VCaP (cell line): Measurements from ENCODE around the gene AGPAT4.
A peak's percentile ranks its signal among the peaks of the same experiment; 100 is the strongest.
"Not testable (repeated sequence)": the region's sequence is repeated elsewhere in the genome, so short reads cannot be mapped to it uniquely, and the experiment has no call there.

Experiments
- H3K27ac ChIP-seq: fragments of 450-650 bp; 2 replicates; pipeline ENCODE4 v1.5.1; 2017
- TF ChIP-seq, protein P1 (sequence below): fragments of 450-650 bp; conservative IDR thresholded peaks from 2 replicates; pipeline ENCODE4 v1.5.1; 2017; ENCODE audit warnings: mild to moderate bottlenecking, moderate library complexity

Gene AGPAT4

DNA sequence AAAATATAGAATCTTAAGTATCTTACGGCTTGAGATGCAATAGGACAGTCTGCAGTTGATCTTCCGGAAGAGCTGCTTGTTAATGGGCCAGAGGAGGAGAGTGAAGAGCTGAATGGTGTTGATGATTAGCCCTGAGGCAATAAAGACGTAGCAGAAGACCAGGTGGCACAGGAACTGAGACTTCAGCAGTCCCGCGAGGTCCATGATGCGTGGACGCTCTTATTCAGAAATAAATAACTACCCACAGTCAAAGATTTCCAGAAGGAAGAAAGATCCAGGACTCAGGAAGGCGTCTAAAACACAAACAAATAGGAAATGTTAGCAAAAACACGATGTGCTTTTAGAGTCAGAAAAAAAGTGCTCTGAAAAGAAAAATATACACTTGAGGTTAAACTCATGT, 41.9 kb downstream of the AGPAT4 start:
- TF ChIP-seq, protein P1, sequence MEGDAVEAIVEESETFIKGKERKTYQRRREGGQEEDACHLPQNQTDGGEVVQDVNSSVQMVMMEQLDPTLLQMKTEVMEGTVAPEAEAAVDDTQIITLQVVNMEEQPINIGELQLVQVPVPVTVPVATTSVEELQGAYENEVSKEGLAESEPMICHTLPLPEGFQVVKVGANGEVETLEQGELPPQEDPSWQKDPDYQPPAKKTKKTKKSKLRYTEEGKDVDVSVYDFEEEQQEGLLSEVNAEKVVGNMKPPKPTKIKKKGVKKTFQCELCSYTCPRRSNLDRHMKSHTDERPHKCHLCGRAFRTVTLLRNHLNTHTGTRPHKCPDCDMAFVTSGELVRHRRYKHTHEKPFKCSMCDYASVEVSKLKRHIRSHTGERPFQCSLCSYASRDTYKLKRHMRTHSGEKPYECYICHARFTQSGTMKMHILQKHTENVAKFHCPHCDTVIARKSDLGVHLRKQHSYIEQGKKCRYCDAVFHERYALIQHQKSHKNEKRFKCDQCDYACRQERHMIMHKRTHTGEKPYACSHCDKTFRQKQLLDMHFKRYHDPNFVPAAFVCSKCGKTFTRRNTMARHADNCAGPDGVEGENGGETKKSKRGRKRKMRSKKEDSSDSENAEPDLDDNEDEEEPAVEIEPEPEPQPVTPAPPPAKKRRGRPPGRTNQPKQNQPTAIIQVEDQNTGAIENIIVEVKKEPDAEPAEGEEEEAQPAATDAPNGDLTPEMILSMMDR, result no peak
- no peak overlapping the region for H3K27ac ChIP-seq

DNA sequence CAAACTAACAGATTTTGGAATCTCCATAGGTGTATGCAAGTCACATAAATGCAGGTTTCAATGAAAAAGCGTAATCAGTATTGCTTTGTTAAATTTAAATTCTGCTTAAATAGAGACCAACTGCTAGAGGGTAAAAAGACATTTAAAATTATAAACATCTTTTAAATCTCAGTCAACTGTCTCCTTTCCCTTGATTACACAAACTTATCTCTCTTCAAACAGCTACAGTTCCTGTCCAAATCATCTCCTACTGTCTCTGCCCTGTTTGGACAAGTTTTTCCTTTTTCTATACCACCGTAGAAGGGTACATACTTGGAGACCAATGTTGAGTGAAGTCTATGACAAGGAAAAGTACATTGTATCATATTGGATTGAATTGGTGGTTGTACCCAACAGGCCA, 43.5 kb downstream of the AGPAT4 start:
- TF ChIP-seq, protein P1, result no peak
- no peak overlapping the region for H3K27ac ChIP-seq

DNA sequence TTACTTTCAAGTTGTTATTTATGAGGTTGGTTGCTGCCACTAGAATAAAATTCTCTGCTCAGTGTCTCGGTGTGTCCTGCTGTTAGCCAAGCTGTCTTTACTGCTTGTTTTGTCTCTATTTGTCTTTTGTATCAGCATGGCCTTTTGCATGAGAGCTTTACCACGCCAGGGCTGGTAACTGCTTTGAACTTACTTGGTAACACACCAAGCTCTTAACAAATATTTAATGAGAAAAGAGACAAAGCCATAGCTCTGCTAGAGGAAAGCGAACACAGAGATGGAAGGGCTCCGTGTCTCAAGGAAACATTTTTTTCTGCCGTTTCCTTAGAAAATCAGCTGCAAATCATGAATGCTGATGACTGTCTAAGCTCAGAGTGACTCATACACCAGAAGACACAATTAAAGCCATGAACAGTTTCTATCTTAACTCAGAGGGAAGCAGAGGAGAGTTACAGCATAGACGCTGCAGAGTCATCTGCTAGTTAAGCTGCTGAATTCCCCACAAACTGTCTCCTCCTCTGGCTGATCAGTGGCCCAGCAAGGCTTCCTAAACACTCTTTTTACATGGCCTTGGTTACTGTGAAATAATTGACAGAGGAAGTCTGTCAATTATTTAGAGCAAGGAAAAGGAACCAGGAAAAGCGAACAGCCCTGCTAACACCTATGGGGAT, 44.8 kb downstream of the AGPAT4 start:
- TF ChIP-seq, protein P1, result no peak
- peak overlapping the region; percentile 17; the same call in 1 of the 2 replicates for H3K27ac ChIP-seq

DNA sequence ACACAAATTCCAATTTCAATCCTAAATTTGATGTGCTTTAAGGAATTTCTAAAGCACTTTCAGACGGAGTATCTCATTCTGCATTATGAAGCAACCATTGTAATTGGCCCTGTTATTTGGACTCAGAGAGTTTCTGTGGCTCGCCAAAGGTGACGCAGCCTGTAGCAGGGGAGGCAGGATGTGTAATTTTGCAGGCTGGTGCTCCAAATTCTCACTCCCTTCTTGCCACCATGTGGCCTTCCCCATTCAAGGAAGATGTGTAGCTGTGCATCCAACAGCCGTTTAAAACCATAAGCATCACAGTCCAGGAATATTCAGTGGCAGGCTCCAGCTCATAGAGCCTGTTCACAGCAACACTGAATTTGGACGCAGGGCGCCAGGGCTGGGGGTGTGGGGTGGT, 45.8 kb downstream of the AGPAT4 start:
- TF ChIP-seq, protein P1, result no peak
- no peak overlapping the region for H3K27ac ChIP-seq

DNA sequence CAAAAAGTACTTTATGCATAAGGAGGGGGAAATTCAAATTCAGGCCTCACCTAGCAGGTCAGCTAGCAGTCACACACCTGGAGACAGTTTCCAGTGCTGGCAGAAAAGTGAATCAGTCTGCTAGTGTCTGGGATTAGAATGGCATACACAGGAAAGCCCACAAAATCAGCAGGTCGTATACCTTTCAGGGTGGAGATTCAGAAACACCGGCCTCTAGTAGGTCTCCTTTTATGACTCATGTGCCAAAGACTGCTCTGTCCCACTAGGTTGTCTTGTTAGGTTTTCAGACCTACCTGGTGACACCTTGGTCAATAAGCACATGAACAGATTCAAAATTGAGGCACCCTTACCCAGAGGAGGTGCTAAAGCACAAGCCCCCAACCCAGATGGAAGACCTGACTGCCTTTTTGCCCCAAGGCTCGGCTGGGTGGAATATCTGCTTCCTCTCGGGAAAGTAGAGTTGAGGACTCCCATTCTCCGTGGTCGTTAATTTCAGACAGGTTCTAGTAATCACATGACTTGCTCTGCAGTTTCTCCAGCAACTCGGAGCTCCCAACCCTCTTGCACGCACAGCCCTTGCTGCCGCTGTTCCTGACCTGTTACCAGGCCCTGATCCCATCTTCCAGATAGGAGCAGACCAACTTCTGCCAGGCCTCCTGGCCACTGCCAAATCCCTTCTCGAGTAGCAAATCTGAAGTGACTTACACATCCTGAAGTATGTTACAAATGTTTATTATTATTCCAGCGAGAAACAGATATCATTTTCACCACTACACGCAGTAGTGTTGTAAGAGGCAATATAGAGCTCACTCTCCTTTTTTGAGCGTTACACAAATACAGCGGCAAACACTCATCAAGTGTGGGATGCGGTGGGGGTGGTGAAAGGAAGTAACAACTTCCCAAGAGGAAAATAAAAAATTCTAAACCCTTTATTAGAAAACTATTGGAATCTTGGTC, 46.6 kb downstream of the AGPAT4 start:
- TF ChIP-seq, protein P1, result no peak
- H3K27ac ChIP-seq, result no peak overlapping the region

DNA sequence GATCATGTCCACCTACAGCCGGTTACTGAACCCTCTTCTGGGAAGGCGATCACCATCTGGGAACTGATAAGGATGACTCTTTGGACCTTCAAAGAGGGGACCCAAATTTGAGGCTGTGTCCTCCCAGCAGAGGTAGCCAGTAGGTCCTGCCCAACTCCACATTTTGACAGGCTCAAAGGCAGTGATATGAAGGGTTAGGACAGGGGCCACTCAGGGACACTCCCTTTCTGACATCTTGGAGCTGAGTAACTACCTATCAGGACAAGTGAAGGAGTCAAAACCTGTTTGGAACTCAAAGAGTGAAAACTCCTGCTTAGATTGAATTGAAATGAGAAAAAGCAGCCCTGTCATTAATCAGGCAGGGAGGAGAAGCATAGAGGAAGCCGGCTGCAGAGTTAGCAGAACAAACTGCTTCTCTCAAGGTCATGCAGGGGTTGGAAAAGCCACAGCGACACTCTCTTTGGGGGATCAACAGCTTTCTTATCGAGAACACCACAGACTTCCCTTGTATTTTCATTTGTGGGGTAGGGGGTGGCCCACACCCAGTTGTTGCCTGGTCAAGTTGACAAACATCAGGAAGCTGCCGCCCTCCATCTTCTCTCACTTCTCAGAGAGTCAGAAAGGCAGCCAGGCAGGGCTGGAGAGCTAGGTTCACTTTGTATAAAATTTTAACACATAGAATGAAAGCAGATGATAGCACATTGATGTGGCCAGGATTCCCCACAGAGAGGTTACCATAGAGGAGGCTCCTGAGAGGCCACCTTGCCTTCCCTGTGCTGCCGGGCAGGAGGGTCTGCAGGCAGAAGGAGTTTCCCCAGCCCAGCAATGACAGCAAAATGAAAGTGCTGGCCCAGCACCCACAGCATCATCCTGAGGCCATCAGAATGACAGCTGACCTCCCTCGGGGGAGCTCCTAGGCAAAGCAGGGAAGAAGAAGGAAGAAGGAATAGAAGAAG, 47.6 kb downstream of the AGPAT4 start:
- H3K27ac ChIP-seq, result no peak overlapping the region
- TF ChIP-seq, protein P1, result no peak

DNA sequence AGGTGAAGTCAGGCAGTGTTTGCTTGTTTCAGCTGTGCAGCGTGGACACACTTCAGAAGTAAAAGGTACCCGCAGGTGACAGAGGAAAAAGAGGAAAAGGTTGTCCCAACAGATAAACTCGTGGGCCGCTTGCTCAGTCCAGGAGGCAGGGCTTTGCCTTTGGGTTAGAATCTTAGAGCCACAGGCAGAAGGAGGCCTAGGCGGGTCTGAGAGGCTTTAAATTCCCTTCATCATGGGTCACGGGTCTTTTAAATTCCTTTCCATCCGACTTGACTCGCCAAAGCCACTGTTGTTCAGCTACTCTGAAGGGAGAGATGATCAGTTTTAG, 48.2 kb downstream of the AGPAT4 start:
- no peak overlapping the region for H3K27ac ChIP-seq
- TF ChIP-seq, protein P1, result no peak

DNA sequence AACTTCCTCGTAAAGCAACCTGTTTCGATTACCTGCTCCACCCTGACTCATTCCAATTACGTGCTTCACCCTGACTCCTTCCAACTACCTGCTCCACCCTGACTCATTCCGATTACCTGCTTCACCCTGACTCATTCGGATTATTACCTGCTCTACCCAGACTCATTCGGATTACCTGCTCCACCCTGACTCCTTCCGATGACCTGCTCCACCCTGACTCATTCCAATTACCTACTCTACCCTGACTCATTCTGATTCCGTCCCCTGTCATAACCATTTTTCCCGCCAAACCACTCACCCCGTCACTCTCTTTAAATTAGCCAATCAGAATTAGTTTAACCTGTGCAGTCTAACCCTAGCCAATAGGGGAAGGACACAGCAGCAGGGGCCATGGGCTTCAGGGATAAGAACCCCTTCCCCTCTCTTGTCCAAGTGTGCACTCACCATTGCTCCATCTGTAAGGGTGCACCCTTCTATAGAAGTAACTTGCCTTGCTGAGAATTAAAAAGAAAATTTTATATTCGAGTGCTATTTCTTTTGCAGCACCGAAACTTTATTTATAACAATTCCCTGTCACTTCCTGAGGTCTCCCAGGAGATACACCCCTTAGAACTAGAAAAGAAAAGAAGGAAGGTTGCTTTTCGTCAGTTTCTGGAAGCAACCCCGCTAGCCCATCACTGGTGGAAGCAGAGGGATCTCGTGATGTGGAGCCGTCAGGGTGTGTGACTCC, 48.7 kb downstream of the AGPAT4 start:
- H3K27ac ChIP-seq, result not testable (repeated sequence)
